ENCODE data around the gene FBXL17.

The FBXL17 gene

DNA sequence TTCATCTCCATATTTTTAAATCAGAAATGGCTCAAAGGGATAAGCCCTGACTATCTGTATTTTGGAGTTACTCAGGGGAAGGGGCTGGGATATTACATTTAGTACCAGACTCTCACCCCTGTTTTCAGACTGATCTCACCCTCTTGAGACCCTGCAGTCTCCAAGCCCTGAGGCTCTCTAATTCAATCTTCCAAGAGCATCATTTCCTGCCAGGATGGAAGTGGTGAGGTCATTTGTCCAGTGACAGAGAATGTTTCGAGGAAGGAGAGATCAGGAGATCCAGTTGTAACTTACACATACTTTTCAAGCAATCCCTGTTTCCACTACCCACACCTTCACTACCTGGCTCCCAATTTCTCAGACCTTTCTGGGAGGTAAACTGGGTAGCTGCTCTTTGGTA, 415.7 kb downstream of the FBXL17 start:
- H3K27ac Mint-ChIP-seq: no peak overlapping the region

DNA sequence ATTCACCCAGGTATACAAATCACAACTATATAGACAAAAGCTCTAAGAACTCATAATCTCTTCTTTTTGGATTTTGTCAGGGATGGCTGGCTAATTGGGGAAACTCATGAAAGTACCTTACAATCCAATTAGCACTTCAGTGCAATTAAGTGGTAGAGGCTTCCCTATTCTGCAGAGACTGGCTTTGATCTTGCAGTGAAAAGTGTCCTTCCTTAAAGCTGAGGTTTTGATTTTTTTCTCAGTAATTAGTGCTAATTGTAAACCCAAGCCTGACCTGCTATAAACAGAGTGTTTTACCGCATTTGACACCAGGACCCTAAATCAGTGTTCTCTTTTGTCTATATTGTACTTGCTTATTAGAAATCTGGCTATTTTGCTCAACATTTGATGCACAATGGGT, 417.2 kb downstream of the FBXL17 start:
- H3K36me3 Mint-ChIP-seq (ENCODE audit: low read depth): no peaks in the 10 kb centered on the region
- no peak for DNase-seq
- no peaks in the 10 kb centered on the region for H3K27me3 Mint-ChIP-seq
- H3K4me3 Mint-ChIP-seq: no peak overlapping the region
- no peaks in the 10 kb centered on the region for H3K9me3 Mint-ChIP-seq
- peaks cover 11% of the 10 kb centered on the region for H3K4me1 Mint-ChIP-seq (ENCODE audit: low read depth)
- no peak overlapping the region for H3K27ac Mint-ChIP-seq

More for the DNA sequence above, 415.7 kb downstream of the FBXL17 start:
- Mint-ChIP-seq H3K9me3 (no peaks in the 10 kb centered on the region), H3K36me3 (ENCODE audit: low read depth) (no peaks in the 10 kb centered on the region), H3K27me3 (no peaks in the 10 kb centered on the region), H3K4me1 (ENCODE audit: low read depth) (no peaks in the 10 kb centered on the region), H3K4me3 (no peak overlapping the region)
- no peak for DNase-seq

DNA sequence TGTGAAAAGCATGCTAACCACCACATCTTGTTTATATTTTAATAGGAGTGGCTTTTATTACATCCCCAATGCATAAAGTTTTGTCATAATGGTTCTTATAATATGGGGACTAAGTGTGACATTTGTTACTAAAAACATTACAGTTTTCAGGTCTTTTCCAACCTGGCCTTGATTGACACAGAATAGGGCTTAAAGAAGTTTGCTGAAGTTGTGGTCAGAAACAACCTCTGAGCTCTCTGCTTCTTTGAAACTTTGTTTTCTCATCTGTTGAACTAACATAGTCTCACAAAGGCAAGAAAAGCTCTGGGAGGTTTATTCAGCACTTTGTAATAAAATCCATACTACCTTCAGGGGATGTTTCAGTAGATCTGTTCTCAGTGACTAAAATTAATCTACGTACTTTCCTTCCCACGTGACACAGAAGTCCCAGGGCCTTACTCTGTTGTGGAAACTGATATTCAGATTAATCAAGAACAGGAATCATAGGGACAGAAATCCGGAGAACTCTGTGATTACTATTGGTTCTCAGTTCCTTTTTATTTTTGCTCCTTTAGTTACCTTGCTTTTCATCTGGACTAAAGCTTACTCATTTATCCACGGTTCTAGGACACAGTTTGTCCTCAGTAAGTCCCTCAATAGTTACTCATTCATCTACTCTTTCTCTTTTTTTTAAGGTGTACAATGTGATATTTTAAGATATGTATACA, 422.2 kb downstream of the FBXL17 start:
- H3K4me3 Mint-ChIP-seq: no peak overlapping the region
- H3K9me3 Mint-ChIP-seq: no peaks in the 10 kb centered on the region
- no peaks in the 10 kb centered on the region for H3K27me3 Mint-ChIP-seq
- no peak for DNase-seq
- peaks cover 48% of the 10 kb centered on the region for H3K4me1 Mint-ChIP-seq (ENCODE audit: low read depth)
- H3K36me3 Mint-ChIP-seq (ENCODE audit: low read depth): no peaks in the 10 kb centered on the region
- H3K27ac Mint-ChIP-seq: peak overlapping the region; percentile 90

DNA sequence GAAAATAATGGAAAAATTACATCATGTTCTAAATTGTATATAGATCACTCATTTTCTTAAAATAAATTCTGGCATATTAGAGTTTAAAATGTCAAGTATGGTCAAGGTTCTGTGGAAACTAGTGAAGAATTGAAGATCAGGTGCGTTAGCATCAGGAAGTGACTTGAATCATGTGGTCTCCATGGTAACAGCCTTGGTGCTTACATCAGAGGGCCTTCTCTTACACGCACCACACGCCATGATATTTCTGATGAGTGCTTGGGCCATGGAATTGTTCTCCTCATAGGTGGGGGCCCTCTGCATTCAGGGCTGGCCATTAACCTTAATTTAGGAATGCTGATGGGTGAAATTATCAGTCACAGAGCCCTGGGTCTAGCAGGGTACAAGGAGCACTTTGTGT, 423.0 kb downstream of the FBXL17 start:
- no peak overlapping the region for H3K4me3 Mint-ChIP-seq
- H3K9me3 Mint-ChIP-seq: no peaks in the 10 kb centered on the region
- H3K27ac Mint-ChIP-seq: peak overlapping the region; percentile 90
- peaks cover 51% of the 10 kb centered on the region for H3K4me1 Mint-ChIP-seq (ENCODE audit: low read depth)
- H3K27me3 Mint-ChIP-seq: no peaks in the 10 kb centered on the region
- DNase-seq: no peak
- no peaks in the 10 kb centered on the region for H3K36me3 Mint-ChIP-seq (ENCODE audit: low read depth)

DNA sequence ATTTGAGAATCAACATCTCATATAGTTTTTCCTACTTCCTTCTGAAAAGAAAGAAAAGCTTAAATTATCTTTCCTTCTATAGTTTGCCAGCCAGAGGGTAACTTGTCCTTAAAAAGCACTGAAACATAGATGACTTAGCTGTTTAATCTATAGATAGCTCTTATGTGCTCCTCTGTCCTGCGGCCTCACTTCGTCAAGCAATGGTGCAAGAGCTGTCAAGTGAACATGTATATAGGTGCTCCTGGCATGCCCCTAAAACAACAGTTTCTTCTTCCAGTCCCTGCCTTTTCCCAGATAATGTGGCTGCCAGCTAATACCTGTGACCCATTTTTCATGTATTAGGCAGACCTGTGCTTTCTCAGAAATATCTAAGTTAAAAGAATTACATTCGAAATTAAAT, 423.5 kb downstream of the FBXL17 start:
- peak overlapping the region; percentile 90 for H3K27ac Mint-ChIP-seq
- no peaks in the 10 kb centered on the region for H3K27me3 Mint-ChIP-seq
- no peak for DNase-seq
- no peaks in the 10 kb centered on the region for H3K36me3 Mint-ChIP-seq (ENCODE audit: low read depth)
- no peaks in the 10 kb centered on the region for H3K9me3 Mint-ChIP-seq
- H3K4me3 Mint-ChIP-seq: no peak overlapping the region
- H3K4me1 Mint-ChIP-seq (ENCODE audit: low read depth): peaks cover 51% of the 10 kb centered on the region

DNA sequence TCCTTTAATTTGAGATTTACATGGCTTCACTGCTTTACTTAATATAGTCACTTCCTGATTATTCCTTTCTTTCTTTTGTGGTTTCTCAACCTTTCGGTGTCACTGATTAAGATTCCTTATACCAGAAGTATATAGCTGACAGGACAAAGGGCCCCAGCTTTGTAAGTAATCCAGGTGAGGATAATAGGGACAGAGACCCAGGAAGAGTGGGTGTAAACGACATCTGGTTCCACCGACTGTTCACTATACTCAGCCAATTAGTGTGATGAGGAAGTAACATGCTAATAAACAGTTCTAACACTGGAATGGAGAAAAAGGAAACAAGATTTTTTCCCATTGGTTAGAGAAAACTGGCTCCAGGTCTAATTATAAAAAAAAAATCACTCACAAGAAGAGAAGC, 424.8 kb downstream of the FBXL17 start:
- DNase-seq: no peak
- no peaks in the 10 kb centered on the region for H3K9me3 Mint-ChIP-seq
- no peaks in the 10 kb centered on the region for H3K36me3 Mint-ChIP-seq (ENCODE audit: low read depth)
- no peak overlapping the region for H3K4me3 Mint-ChIP-seq
- no peaks in the 10 kb centered on the region for H3K27me3 Mint-ChIP-seq
- H3K4me1 Mint-ChIP-seq (ENCODE audit: low read depth): peaks cover 51% of the 10 kb centered on the region
- H3K27ac Mint-ChIP-seq: peak overlapping the region; percentile 44

DNA sequence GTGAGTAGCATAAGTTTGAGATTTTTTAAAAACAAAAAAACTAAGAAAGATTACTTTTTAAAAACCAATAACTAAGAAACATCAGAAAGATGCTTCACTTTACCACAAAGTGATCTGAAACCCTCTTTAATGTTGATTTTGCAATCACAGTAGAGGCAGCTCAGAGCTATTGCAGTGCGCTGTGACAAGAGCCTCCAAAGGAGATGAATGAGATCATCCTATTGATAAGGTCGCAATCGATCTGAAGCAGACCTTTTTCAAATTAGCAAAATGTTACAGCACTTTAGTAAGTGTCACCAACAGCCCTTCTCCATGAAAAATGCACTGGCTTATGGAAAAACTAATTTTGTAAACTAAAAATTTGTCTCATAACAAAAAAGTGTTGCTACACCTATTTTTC, 426.6 kb downstream of the FBXL17 start:
- H3K36me3 Mint-ChIP-seq (ENCODE audit: low read depth): no peaks in the 10 kb centered on the region
- no peak overlapping the region for H3K4me3 Mint-ChIP-seq
- no peaks in the 10 kb centered on the region for H3K27me3 Mint-ChIP-seq
- no peaks in the 10 kb centered on the region for H3K9me3 Mint-ChIP-seq
- H3K27ac Mint-ChIP-seq: no peak overlapping the region
- no peak for DNase-seq
- H3K4me1 Mint-ChIP-seq (ENCODE audit: low read depth): peaks cover 58% of the 10 kb centered on the region

DNA sequence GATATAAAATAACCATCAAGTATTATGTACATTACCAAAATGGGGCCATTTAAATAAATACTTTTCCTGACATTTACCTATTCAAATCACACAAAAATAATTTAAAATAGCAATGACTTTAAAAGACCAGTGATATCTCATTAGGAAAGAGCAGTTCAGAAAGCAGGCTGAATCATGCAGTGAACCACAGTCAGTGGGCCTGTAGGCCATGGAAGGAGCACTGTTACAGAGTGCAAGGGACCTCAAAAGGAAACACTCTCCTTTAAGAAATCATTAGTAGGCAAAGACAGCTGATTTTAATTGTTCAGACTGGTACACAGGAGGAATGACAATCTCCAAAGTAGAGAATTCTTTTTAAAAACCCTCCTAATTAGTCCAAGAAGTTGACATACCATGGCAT, 427.6 kb downstream of the FBXL17 start:
- Mint-ChIP-seq H3K9me3 (no peaks in the 10 kb centered on the region), H3K36me3 (ENCODE audit: low read depth) (no peaks in the 10 kb centered on the region), H3K4me1 (ENCODE audit: low read depth) (peaks cover 57% of the 10 kb centered on the region), H3K27ac (no peak overlapping the region), H3K4me3 (no peak overlapping the region), H3K27me3 (no peaks in the 10 kb centered on the region)
- DNase-seq: no peak

DNA sequence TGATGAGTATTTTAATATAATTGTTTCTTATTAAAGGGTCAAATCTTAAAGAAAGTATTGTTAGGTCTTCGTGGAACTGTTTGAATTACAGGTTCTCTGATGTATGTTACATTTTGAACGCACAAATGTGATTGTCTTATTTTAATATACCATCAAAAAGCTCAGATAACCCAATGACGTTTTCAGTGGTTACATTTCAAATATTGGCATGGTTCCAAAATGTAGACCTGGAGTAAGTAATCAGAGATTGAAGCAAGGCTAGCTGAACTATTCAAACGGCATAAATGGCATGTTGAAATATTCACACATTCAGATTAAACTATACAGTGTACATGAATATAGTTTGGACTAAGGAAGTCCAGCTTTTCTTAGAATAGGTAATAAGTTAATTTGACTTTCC, 429.4 kb downstream of the FBXL17 start:
- Mint-ChIP-seq H3K4me1 (ENCODE audit: low read depth) (peaks cover 43% of the 10 kb centered on the region), H3K27ac (no peak overlapping the region), H3K9me3 (no peaks in the 10 kb centered on the region), H3K27me3 (no peaks in the 10 kb centered on the region), H3K4me3 (no peak overlapping the region), H3K36me3 (ENCODE audit: low read depth) (no peaks in the 10 kb centered on the region)
- DNase-seq: no peak

DNA sequence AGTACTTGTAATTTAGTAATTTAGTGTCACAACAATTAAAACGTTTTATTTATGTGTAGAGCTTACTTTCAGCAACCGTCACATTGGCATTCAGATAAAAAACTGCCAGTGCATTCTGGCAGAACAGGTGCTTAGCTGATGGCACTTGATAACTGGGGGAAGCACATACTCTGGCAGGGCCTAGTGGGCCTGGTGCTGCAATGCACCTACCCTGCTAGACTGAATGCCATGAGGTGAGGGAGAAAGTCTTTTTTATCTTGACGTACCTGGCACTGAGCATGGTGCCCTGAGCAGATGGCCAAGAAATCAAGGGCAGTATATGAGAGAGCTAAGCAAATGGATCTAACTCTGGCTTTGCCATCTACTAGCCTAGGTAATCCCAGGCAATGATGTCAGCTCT, 430.6 kb downstream of the FBXL17 start:
- Mint-ChIP-seq H3K36me3 (ENCODE audit: low read depth) (no peaks in the 10 kb centered on the region), H3K9me3 (no peaks in the 10 kb centered on the region), H3K27ac (no peak overlapping the region), H3K4me3 (no peak overlapping the region), H3K27me3 (no peaks in the 10 kb centered on the region), H3K4me1 (ENCODE audit: low read depth) (peaks cover 34% of the 10 kb centered on the region)
- no peak for DNase-seq

DNA sequence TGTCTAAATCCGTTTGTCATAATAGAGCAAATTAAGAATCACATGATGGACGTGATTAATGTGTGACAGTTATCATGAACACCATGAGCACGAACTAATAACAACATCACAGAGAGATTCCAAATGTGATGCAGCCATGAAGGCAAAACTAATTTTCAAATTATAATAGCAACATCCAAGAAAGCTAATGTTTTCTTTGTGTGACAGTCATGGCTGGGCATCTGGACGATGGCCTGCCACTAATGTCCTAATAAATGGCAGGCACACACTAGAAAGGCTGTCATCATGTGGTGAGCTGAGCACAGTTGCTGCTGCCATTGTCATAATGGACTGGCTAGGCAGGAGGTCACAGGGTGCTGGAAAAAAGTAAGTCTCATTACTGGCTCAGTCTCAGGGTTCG, 431.1 kb downstream of the FBXL17 start:
- Mint-ChIP-seq H3K27me3 (no peaks in the 10 kb centered on the region), H3K4me3 (no peak overlapping the region), H3K9me3 (no peaks in the 10 kb centered on the region), H3K36me3 (ENCODE audit: low read depth) (no peaks in the 10 kb centered on the region), H3K27ac (no peak overlapping the region), H3K4me1 (ENCODE audit: low read depth) (peaks cover 31% of the 10 kb centered on the region)
- no peak for DNase-seq

DNA sequence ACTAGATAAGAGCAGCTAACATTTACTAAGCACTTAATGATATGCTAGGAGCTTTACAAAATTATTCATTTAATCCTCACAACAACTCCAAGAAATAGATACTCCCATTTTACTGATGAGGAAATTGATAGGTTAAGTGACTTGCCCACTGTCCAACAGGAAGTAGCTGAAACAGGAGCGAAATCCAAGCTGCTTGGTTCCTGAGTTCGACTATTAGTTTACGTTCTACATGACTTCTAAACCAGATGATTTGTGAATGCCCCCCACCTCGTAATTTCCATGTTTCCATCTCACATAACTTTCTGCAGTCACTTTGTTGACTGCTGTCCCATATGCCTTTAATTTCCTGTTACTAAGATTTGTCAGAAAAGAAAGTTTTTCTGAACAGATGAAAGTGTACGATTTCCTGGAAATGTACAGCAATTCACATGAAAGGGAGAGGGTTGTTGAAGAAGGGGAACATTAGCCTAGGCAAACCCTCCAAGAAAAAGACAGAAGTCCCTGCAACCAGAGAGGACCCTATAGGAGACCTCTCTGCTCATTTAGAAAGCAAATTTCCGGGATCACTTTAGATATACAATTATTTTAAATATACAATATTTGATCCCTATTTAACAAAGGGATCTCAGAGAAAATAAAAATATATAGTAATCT, 432.1 kb downstream of the FBXL17 start:
- H3K4me1 Mint-ChIP-seq (ENCODE audit: low read depth): peaks cover 27% of the 10 kb centered on the region
- H3K4me3 Mint-ChIP-seq: peak overlapping the region; percentile 30
- H3K36me3 Mint-ChIP-seq (ENCODE audit: low read depth): peaks cover 2% of the 10 kb centered on the region
- DNase-seq: no peak
- no peaks in the 10 kb centered on the region for H3K9me3 Mint-ChIP-seq
- H3K27me3 Mint-ChIP-seq: no peaks in the 10 kb centered on the region
- peak overlapping the region; percentile 79 for H3K27ac Mint-ChIP-seq

DNA sequence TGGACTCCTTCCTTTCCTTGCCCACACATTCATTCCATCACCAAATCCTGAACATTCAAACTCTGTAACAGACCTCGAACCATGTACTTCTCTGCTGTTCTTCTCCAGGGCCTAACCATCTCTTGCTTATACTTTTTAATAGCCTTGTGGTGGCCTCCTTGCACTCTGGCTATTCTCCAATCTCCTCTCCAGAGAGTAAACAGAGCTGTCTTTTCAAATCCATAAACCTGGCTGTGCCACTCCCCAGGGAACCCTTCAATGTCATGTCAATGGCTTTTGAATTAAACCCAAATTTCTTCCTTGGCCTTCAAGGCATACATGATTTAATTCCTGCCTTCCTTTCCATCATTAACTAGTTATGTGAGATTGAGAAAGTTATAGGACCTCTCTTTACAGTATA, 433.5 kb downstream of the FBXL17 start:
- Mint-ChIP-seq H3K4me3 (no peak overlapping the region), H3K4me1 (ENCODE audit: low read depth) (peaks cover 23% of the 10 kb centered on the region), H3K27ac (no peak overlapping the region), H3K27me3 (no peaks in the 10 kb centered on the region), H3K9me3 (no peaks in the 10 kb centered on the region), H3K36me3 (ENCODE audit: low read depth) (peaks cover 2% of the 10 kb centered on the region)
- DNase-seq: no peak

DNA sequence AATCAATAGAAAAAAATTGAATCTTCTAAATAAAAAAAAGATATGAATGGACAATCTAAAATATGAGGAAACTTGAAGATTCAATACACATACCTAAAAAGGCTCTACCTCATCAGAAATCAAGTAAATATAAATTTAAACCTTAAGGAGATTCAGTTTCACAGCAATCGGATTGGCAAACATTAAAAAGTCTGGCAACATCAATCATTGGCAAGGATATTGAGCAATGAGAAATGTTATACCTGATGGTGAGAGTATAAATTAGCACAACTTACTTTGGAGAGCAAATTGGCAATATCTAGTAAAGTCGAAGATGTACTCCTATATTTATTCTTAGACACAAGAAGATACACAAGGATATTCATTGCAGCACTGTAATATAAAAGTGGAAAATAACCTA, 436.8 kb downstream of the FBXL17 start:
- Mint-ChIP-seq H3K4me1 (ENCODE audit: low read depth) (peaks cover 10% of the 10 kb centered on the region), H3K27ac (no peak overlapping the region), H3K27me3 (no peaks in the 10 kb centered on the region), H3K9me3 (no peaks in the 10 kb centered on the region), H3K4me3 (no peak overlapping the region), H3K36me3 (ENCODE audit: low read depth) (peaks cover 2% of the 10 kb centered on the region)
- no peak for DNase-seq

DNA sequence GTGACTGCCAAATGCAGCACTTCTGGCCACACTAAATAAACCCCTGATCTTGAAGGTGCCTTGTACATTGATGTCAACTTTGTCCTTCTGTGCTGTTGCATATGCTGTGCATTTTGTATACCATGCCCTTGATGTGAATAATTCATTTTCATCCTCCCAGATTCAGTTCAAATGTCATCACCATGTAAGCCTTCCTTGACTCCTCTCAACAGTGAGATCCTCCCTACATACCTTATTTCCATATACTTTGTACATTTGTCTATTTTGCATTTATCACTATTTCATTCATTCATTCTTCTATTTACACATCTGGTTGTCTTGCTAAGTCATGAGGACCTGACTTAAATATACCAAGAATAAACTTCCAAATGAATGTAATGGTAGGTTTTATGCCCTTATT, 438.0 kb downstream of the FBXL17 start:
- no peaks in the 10 kb centered on the region for H3K9me3 Mint-ChIP-seq
- H3K36me3 Mint-ChIP-seq (ENCODE audit: low read depth): peaks cover 2% of the 10 kb centered on the region
- no peak overlapping the region for H3K4me3 Mint-ChIP-seq
- H3K4me1 Mint-ChIP-seq (ENCODE audit: low read depth): no peaks in the 10 kb centered on the region
- H3K27ac Mint-ChIP-seq: no peak overlapping the region
- no peak for DNase-seq
- H3K27me3 Mint-ChIP-seq: no peaks in the 10 kb centered on the region

All from activated T-cell treated with anti-CD3 and anti-CD28 coated beads, Interleukin-2, amount 50 U/mL, for 24 hours (primary cell).